Neural cell (in vitro differentiated cells): ENCODE data around the gene SLC4A1.

Experiments used
- CTCF ChIP-seq: fragments of 450-650 bp; IDR thresholded peaks from 2 replicates; pipeline ENCODE4 v1.5.1; 2014; ENCODE audit warnings: antibody characterized with exemption, mild to moderate bottlenecking, moderate library complexity; ENCODE audit not compliant: poor library complexity, severe bottlenecking
- EP300 ChIP-seq: fragments of 450-650 bp; conservative IDR thresholded peaks from 2 replicates; pipeline ENCODE4 v1.6.1; 2014; ENCODE audit warnings: antibody characterized with exemption, mild to moderate bottlenecking, moderate library complexity; ENCODE audit not compliant: poor library complexity, severe bottlenecking
- EZH2 ChIP-seq: fragments of 200-600, 300-800 bp; shearing (Covaris generic), sonication (generic); IDR thresholded peaks from 2 replicates; pipeline ENCODE4 v1.6.1; 2014; ENCODE audit warnings: antibody characterized with exemption, low read length, borderline replicate concordance, mild to moderate bottlenecking; ENCODE audit not compliant: insufficient read depth, poor library complexity, severe bottlenecking
- POLR2AphosphoS5 ChIP-seq: IDR thresholded peaks from 2 replicates; pipeline ENCODE4 v1.6.1; 2012
- RAD21 ChIP-seq: fragments of 450-650 bp; conservative IDR thresholded peaks from 2 replicates; pipeline ENCODE4 v1.6.1; 2014; ENCODE audit warnings: antibody characterized with exemption, mild to moderate bottlenecking, moderate library complexity
- SMC3 ChIP-seq: fragments of 450-650 bp; conservative IDR thresholded peaks from 2 replicates; pipeline ENCODE4 v1.6.1; 2014; ENCODE audit warnings: antibody characterized with exemption, mild to moderate bottlenecking, moderate library complexity; ENCODE audit not compliant: poor library complexity
- TAF1 ChIP-seq: IDR thresholded peaks from 2 replicates; pipeline ENCODE4 v1.6.1; 2012; ENCODE audit warnings: low read depth
- TF ChIP-seq, protein P1 (sequence below): IDR thresholded peaks from 2 replicates; pipeline ENCODE4 v1.6.1; 2012; ENCODE audit warnings: borderline replicate concordance

DNA sequence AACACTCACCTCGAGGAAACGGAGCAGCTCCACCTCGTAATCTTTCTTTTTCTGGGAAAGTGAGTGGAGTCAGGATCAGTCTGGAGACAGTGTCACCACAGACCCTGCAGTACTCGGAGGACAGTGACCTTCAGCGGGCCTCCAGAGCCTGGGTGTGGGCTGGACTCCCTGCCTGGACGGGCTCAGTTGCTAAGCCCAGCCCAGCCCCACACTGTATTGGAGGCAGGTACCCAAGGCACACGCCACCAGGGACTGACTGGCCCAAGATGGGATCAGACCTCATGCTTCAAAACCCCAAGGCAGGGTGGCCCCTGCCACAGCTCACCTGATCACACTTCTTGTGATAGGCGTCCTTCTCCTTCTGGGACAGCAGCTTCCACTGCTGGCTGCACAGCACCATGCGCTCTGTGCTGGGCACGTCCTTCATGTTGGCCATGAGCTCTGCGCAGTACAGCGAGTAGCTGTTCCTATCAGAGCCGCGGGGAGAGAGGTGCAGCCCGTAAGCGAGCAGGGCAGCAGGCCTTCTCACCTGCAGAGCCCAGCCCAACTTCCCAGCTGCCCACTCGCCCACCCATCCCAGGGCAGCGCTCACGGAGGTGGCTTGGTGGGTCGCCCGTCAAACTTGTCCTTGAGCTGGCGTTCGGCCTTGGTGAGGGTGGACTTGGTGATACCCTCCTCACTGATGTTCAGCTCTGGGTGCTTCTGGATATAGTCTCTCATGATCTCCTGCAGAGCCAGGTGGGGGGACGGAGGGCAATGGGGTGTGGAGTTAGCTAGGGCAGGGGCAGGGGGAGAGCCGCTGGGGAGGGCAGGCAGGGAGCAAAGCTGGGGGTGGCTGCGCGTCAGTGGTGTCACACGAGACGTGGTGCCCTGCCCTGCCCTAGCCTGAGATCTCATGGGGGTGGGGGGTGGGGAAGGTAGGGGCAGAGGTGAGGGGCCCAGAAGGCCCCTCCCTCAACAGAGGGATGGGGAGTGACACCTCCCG is 56.4 kb downstream of the SLC4A1 start:
- no peak for TF ChIP-seq CTCF
- TF ChIP-seq POLR2AphosphoS5 = no peak
- TF ChIP-seq SMC3 = no peak
- no peak for TF ChIP-seq EZH2
- TF ChIP-seq, protein P1, sequence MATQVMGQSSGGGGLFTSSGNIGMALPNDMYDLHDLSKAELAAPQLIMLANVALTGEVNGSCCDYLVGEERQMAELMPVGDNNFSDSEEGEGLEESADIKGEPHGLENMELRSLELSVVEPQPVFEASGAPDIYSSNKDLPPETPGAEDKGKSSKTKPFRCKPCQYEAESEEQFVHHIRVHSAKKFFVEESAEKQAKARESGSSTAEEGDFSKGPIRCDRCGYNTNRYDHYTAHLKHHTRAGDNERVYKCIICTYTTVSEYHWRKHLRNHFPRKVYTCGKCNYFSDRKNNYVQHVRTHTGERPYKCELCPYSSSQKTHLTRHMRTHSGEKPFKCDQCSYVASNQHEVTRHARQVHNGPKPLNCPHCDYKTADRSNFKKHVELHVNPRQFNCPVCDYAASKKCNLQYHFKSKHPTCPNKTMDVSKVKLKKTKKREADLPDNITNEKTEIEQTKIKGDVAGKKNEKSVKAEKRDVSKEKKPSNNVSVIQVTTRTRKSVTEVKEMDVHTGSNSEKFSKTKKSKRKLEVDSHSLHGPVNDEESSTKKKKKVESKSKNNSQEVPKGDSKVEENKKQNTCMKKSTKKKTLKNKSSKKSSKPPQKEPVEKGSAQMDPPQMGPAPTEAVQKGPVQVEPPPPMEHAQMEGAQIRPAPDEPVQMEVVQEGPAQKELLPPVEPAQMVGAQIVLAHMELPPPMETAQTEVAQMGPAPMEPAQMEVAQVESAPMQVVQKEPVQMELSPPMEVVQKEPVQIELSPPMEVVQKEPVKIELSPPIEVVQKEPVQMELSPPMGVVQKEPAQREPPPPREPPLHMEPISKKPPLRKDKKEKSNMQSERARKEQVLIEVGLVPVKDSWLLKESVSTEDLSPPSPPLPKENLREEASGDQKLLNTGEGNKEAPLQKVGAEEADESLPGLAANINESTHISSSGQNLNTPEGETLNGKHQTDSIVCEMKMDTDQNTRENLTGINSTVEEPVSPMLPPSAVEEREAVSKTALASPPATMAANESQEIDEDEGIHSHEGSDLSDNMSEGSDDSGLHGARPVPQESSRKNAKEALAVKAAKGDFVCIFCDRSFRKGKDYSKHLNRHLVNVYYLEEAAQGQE = no peak
- TF ChIP-seq EP300 = no peak
- no peak for TF ChIP-seq TAF1
- TF ChIP-seq RAD21 = no peak
